ENCODE measurements around the gene SH3RF1.

The SH3RF1 gene

GRCh38 chr4:169249214-169249973 is 21.4 kb downstream of the SH3RF1 start:
- H3K9ac ChIP-seq (ENCODE audit: low read length), result no peak overlapping the region
- H3K4me3 ChIP-seq (ENCODE audit: low read depth, low read length), result no peak overlapping the region
- DNase-seq, result no peak
- peak overlapping the region; percentile 84 for H3K4ac ChIP-seq (ENCODE audit: low read depth, low read length)
- no peak overlapping the region for H3K23ac ChIP-seq (ENCODE audit: low read length)
- WGBS (ENCODE audit: extremely low coverage, insufficient coverage, insufficient read length), result no CpG with 5 or more reads among the region's 6 CpGs
- no peak overlapping the region for H2BK12ac ChIP-seq (ENCODE audit: low read length)
- no peak overlapping the region for H2AFZ ChIP-seq (ENCODE audit: insufficient read depth, low read length, poor library complexity)
- H3K27ac ChIP-seq (ENCODE audit: low read depth, low read length), result no peak overlapping the region
- no peak overlapping the region for H2BK5ac ChIP-seq (ENCODE audit: low read depth, low read length, poor library complexity)
- H4K12ac ChIP-seq (ENCODE audit: low read depth, low read length), result no peak overlapping the region
- no peak overlapping the region for H3K4me2 ChIP-seq (ENCODE audit: low read length)
- H4K91ac ChIP-seq (ENCODE audit: low read depth, low read length), result no peak overlapping the region
- no peak overlapping the region for H2BK120ac ChIP-seq (ENCODE audit: insufficient read depth, low read length, poor library complexity)
- H3K4me1 ChIP-seq (ENCODE audit: control insufficient read depth in 1 of 2, insufficient read depth in 2 of 2, low read length in 2 of 2), result peaks cover 4 to 5% of the 10 kb centered on the region in 2 experiments
- peaks cover 2% of the 10 kb centered on the region for H3K79me1 ChIP-seq (ENCODE audit: low read length)
- H3K18ac ChIP-seq (ENCODE audit: low read length), result no peak overlapping the region
- H3K36me3 ChIP-seq (ENCODE audit: control insufficient read depth in 1 of 2, insufficient read depth in 2 of 2, low read length in 2 of 2), result no peaks in the 10 kb centered on the region
- H2AK5ac ChIP-seq (ENCODE audit: low read length), result no peak overlapping the region
- peaks cover 4% of the 10 kb centered on the region for H3K79me2 ChIP-seq (ENCODE audit: control insufficient read depth, insufficient read depth, low read length, poor library complexity)
- H4K8ac ChIP-seq (ENCODE audit: low read depth, low read length), result no peak overlapping the region
- no peaks in the 10 kb centered on the region for H3K9me3 ChIP-seq (ENCODE audit: insufficient read depth, low read depth, low read length)
- no peak overlapping the region for H3K14ac ChIP-seq (ENCODE audit: low read length)
- H3K27me3 ChIP-seq (ENCODE audit: insufficient read depth, low read length), result no peaks in the 10 kb centered on the region

DNA sequence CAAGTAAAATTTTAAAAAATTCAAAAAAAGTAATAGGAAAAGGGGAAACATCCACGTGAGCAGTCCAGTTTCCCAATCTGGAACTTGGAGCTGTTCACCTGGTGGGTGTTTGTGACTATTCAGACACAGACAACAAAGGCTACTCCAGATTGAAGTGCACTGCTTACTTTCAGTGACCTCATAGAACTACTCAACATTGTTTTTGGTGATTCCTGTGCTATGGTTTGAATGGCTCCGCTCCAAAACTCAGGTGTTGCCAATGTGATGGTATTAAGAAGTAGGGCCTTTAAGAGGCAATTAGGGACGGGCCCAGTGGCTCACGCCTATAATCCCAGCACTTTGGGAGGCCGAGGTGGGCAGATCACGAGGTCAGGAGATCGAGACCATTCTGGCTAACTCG is 22.1 kb downstream of the SH3RF1 start:
- Histone ChIP-seq H3K23ac (ENCODE audit: low read length) (no peak overlapping the region), H3K4me2 (ENCODE audit: low read length) (no peak overlapping the region), H2BK12ac (ENCODE audit: low read length) (no peak overlapping the region), H3K4ac (ENCODE audit: low read depth, low read length) (no peak overlapping the region), H2AK5ac (ENCODE audit: low read length) (no peak overlapping the region), H3K79me1 (ENCODE audit: low read length) (peaks cover 2% of the 10 kb centered on the region), H2BK120ac (ENCODE audit: insufficient read depth, low read length, poor library complexity) (no peak overlapping the region), H3K4me1 (ENCODE audit: control insufficient read depth in 1 of 2, insufficient read depth in 2 of 2, low read length in 2 of 2) (peaks cover 4 to 8% of the 10 kb centered on the region in 2 experiments), H4K91ac (ENCODE audit: low read depth, low read length) (no peak overlapping the region), H4K12ac (ENCODE audit: low read depth, low read length) (no peak overlapping the region), H3K18ac (ENCODE audit: low read length) (no peak overlapping the region), H2BK5ac (ENCODE audit: low read depth, low read length, poor library complexity) (no peak overlapping the region), H3K27ac (ENCODE audit: low read depth, low read length) (no peak overlapping the region), H3K27me3 (ENCODE audit: insufficient read depth, low read length) (no peaks in the 10 kb centered on the region), H3K36me3 (ENCODE audit: control insufficient read depth in 1 of 2, insufficient read depth in 2 of 2, low read length in 2 of 2) (no peaks in the 10 kb centered on the region), H3K79me2 (ENCODE audit: control insufficient read depth, insufficient read depth, low read length, poor library complexity) (peaks cover 5% of the 10 kb centered on the region), H4K8ac (ENCODE audit: low read depth, low read length) (no peak overlapping the region), H3K9ac (ENCODE audit: low read length) (no peak overlapping the region), H3K14ac (ENCODE audit: low read length) (no peak overlapping the region), H2AFZ (ENCODE audit: insufficient read depth, low read length, poor library complexity) (no peak overlapping the region), H3K9me3 (ENCODE audit: insufficient read depth, low read depth, low read length) (no peaks in the 10 kb centered on the region), H3K4me3 (ENCODE audit: low read depth, low read length) (no peak overlapping the region)
- no peak for DNase-seq
- no CpG with 5 or more reads among the region's 8 CpGs for WGBS (ENCODE audit: extremely low coverage, insufficient coverage, insufficient read length)

- peaks cover 2% of the 10 kb centered on the region for H3K79me1 ChIP-seq (ENCODE audit: low read length)
- H3K4ac ChIP-seq (ENCODE audit: low read depth, low read length), result no peak overlapping the region
- no peak overlapping the region for H2AFZ ChIP-seq (ENCODE audit: insufficient read depth, low read length, poor library complexity)
- H3K27ac ChIP-seq (ENCODE audit: low read depth, low read length), result no peak overlapping the region
- peak overlapping the region; percentile 30 for H3K23ac ChIP-seq (ENCODE audit: low read length)
- H2AK5ac ChIP-seq (ENCODE audit: low read length), result no peak overlapping the region
- H3K14ac ChIP-seq (ENCODE audit: low read length), result no peak overlapping the region
- H3K4me2 ChIP-seq (ENCODE audit: low read length), result no peak overlapping the region
- H3K36me3 ChIP-seq (ENCODE audit: control insufficient read depth in 1 of 2, insufficient read depth in 2 of 2, low read length in 2 of 2), result no peaks in the 10 kb centered on the region
- peaks cover 7% of the 10 kb centered on the region for H3K79me2 ChIP-seq (ENCODE audit: control insufficient read depth, insufficient read depth, low read length, poor library complexity)
- no CpG with 5 or more reads among the region's 2 CpGs for WGBS (ENCODE audit: extremely low coverage, insufficient coverage, insufficient read length)
- H3K4me3 ChIP-seq (ENCODE audit: low read depth, low read length), result no peak overlapping the region
- no peaks in the 10 kb centered on the region for H3K27me3 ChIP-seq (ENCODE audit: insufficient read depth, low read length)
- H4K12ac ChIP-seq (ENCODE audit: low read depth, low read length), result no peak overlapping the region
- H3K18ac ChIP-seq (ENCODE audit: low read length), result peak overlapping the region; percentile 55
- H4K91ac ChIP-seq (ENCODE audit: low read depth, low read length), result no peak overlapping the region
- no peaks in the 10 kb centered on the region for H3K9me3 ChIP-seq (ENCODE audit: insufficient read depth, low read depth, low read length)
- H2BK12ac ChIP-seq (ENCODE audit: low read length), result no peak overlapping the region
- no peak overlapping the region for H3K9ac ChIP-seq (ENCODE audit: low read length)
- H3K4me1 ChIP-seq (ENCODE audit: control insufficient read depth in 1 of 2, insufficient read depth in 2 of 2, low read length in 2 of 2), result peaks cover 4 to 8% of the 10 kb centered on the region in 2 experiments
- no peak overlapping the region for H4K8ac ChIP-seq (ENCODE audit: low read depth, low read length)
- H2BK120ac ChIP-seq (ENCODE audit: insufficient read depth, low read length, poor library complexity), result no peak overlapping the region
- DNase-seq, result no peak
- H2BK5ac ChIP-seq (ENCODE audit: low read depth, low read length, poor library complexity), result no peak overlapping the region
Observed at GRCh38 chr4:169246957-169247396, 23.8 kb downstream of the SH3RF1 start.

DNA sequence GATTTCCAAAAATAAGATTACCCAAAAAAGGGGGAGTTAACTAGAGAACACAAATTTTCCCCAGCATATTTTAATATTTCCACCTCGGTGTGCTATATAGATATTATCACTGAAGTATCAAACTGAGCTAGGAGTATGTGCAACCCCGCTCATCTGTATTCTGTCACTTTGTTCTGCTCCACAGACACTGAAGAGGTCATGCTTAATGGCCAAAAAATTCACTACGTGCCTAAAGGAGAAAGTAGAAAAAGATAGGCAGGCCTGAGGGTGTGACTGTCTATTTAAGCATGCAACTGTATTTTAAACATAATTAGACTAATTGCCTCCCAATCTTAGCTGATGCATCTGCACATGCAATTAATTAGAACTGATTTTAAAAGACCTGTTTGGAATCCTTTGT is 24.5 kb downstream of the SH3RF1 start:
- Histone ChIP-seq H3K18ac (ENCODE audit: low read length) (no peak overlapping the region), H2BK12ac (ENCODE audit: low read length) (no peak overlapping the region), H3K14ac (ENCODE audit: low read length) (no peak overlapping the region), H3K9me3 (ENCODE audit: insufficient read depth, low read depth, low read length) (no peaks in the 10 kb centered on the region), H3K27me3 (ENCODE audit: insufficient read depth, low read length) (no peaks in the 10 kb centered on the region), H3K4me1 (ENCODE audit: control insufficient read depth in 1 of 2, insufficient read depth in 2 of 2, low read length in 2 of 2) (peaks cover 6% of the 10 kb centered on the region in 2 experiments), H3K4me2 (ENCODE audit: low read length) (no peak overlapping the region), H3K27ac (ENCODE audit: low read depth, low read length) (no peak overlapping the region), H2AK5ac (ENCODE audit: low read length) (no peak overlapping the region), H3K36me3 (ENCODE audit: control insufficient read depth in 1 of 2, insufficient read depth in 2 of 2, low read length in 2 of 2) (no peaks in the 10 kb centered on the region), H4K8ac (ENCODE audit: low read depth, low read length) (no peak overlapping the region), H2BK5ac (ENCODE audit: low read depth, low read length, poor library complexity) (no peak overlapping the region), H3K79me2 (ENCODE audit: control insufficient read depth, insufficient read depth, low read length, poor library complexity) (peaks cover 10% of the 10 kb centered on the region), H3K23ac (ENCODE audit: low read length) (no peak overlapping the region), H3K4ac (ENCODE audit: low read depth, low read length) (peak overlapping the region; percentile 69), H3K79me1 (ENCODE audit: low read length) (no peaks in the 10 kb centered on the region), H4K91ac (ENCODE audit: low read depth, low read length) (no peak overlapping the region), H4K12ac (ENCODE audit: low read depth, low read length) (no peak overlapping the region), H3K9ac (ENCODE audit: low read length) (no peak overlapping the region), H3K4me3 (ENCODE audit: low read depth, low read length) (no peak overlapping the region), H2AFZ (ENCODE audit: insufficient read depth, low read length, poor library complexity) (no peak overlapping the region), H2BK120ac (ENCODE audit: insufficient read depth, low read length, poor library complexity) (no peak overlapping the region)
- no CpG with 5 or more reads among the region's 3 CpGs for WGBS (ENCODE audit: extremely low coverage, insufficient coverage, insufficient read length)
- DNase-seq, result peak in 1 of 2 donors; percentile 27

Measured in trophoblast cell (in vitro differentiated cells and primary cell).